Measurements from ENCODE around the gene ARHGEF19. TPM values are rescaled to one million over a fixed set of nuclear protein-coding genes. Genes with fewer than 3 reads are reported as not detected.
A peak's percentile ranks its signal among the peaks of the same experiment; 100 is the strongest.

ARHGEF19 gene
- total and polyA plus RNA-seq, 8 donors, result 5.0 to 17.1 (median 9.7) TPM

- no peaks in the 10 kb centered on the region for H3K9me3 ChIP-seq
- no peaks in the 10 kb centered on the region for H3K27me3 ChIP-seq
- no peak for TF ChIP-seq CTCF (IDR thresholded peaks at IDR 0.05)
- FAIRE-seq, result no peak
- WGBS, 2 donors, result 62 to 69% methylated on average over 11 of the region's 11 CpGs
- intact Hi-C loops (cut with DNase I), result no loop called here
- H3K36me3 ChIP-seq, result no peaks in the 10 kb centered on the region
- ATAC-seq, result no peak
- no peak overlapping the region for H3K4me3 ChIP-seq
- no peak overlapping the region for H3K27ac ChIP-seq
- DNase-seq, result peak in 2 of 6 donors; percentile 50 to 79
- H3K4me1 ChIP-seq, result peaks cover 7 to 30% (median 8%) of the 10 kb centered on the region in 3 donors
Measured at GRCh38 chr1:16209847-16210407, 2.5 kb downstream of the ARHGEF19 start.

GRCh38 chr1:16209132-16209846, 3.2 kb downstream of the ARHGEF19 start:
- no peaks in the 10 kb centered on the region for H3K36me3 ChIP-seq
- 61 to 67% methylated on average over 9 of the region's 9 CpGs for WGBS, 2 donors

GRCh38 chr1:16208270-16208987, 4.0 kb downstream of the ARHGEF19 start:
- Histone ChIP-seq H3K36me3 (no peaks in the 10 kb centered on the region), H3K27ac (no peak overlapping the region), H3K9me3 (no peaks in the 10 kb centered on the region), H3K27me3 (no peaks in the 10 kb centered on the region), H3K4me1 (peaks cover 7 to 30% (median 8%) of the 10 kb centered on the region in 3 donors), H3K4me3 (no peak overlapping the region)
- FAIRE-seq (no peak), ATAC-seq (no peak), DNase-seq (peak in 4 of 6 donors; percentile 19 to 78 (median 59))
- no peak for TF ChIP-seq CTCF (IDR thresholded peaks at IDR 0.05)
- intact Hi-C loops (cut with DNase I), result no loop called here
- WGBS, 2 donors, result 85 to 86% methylated on average over 13 of the region's 13 CpGs

More at GRCh38 chr1:16209132-16209846, 3.2 kb downstream of the ARHGEF19 start:
- Histone ChIP-seq H3K4me1 (peaks cover 7 to 30% (median 8%) of the 10 kb centered on the region in 3 donors), H3K27ac (no peak overlapping the region), H3K9me3 (no peaks in the 10 kb centered on the region), H3K4me3 (no peak overlapping the region), H3K27me3 (no peaks in the 10 kb centered on the region)
- ATAC-seq (no peak), DNase-seq (no peak), FAIRE-seq (no peak)
- no peak for TF ChIP-seq CTCF (IDR thresholded peaks at IDR 0.05)
- intact Hi-C loops (cut with DNase I), result no loop called here

- 77 to 82% methylated on average over 50 to 51 of the region's 51 CpGs for WGBS, 2 donors
- DNase-seq, result peak in 4 of 6 donors; percentile 41 to 83 (median 56)
- TF ChIP-seq CTCF (IDR thresholded peaks at IDR 0.05), result no peak
Measured at GRCh38 chr1:16207318-16208269, 4.9 kb downstream of the ARHGEF19 start.

More at GRCh38 chr1:16207318-16208269, 4.9 kb downstream of the ARHGEF19 start:
- Histone ChIP-seq H3K36me3 (no peaks in the 10 kb centered on the region), H3K4me1 (peaks cover 0 to 23% (median 0%) of the 10 kb centered on the region in 3 donors), H3K9me3 (no peaks in the 10 kb centered on the region), H3K4me3 (peak overlapping the region; percentile 3 to 50 (median 42)), H3K27ac (peak overlapping the region; percentile 85 to 90 (median 88)), H3K27me3 (no peaks in the 10 kb centered on the region)
- ATAC-seq (no peak), FAIRE-seq (no peak)
- intact Hi-C loops (cut with DNase I), result no loop called here
